H9 (cell line): ENCODE results near the gene CWC22. TPM values are rescaled to one million over a fixed set of nuclear protein-coding genes. Genes with fewer than 3 reads are reported as not detected.

Experiments used
- DNase-seq: peaks from one replicate; pipeline ENCODE4 v3.0.0-alpha.2; 2017
- H2AFZ ChIP-seq: one replicate; pipeline ENCODE4 v1.6.1; 2013; ENCODE audit warnings: mild to moderate bottlenecking, low read length, control low read depth, moderate library complexity
- H2AK5ac ChIP-seq: 2 replicates; pipeline ENCODE4 v1.6.1; 2013; ENCODE audit warnings: low read length, control low read depth, mixed read lengths; ENCODE audit not compliant: insufficient read length
- H2BK120ac ChIP-seq: one replicate; pipeline ENCODE4 v1.6.1; 2013; ENCODE audit warnings: low read depth, mild to moderate bottlenecking, low read length, control low read depth, inconsistent platforms; ENCODE audit not compliant: poor library complexity, severe bottlenecking
- H2BK12ac ChIP-seq: 2 replicates; pipeline ENCODE4 v1.6.1; 2013; ENCODE audit warnings: low read length, control low read depth, mixed read lengths, low read depth; ENCODE audit not compliant: insufficient read length
- H2BK15ac ChIP-seq: 2 replicates; pipeline ENCODE4 v1.6.1; 2013; ENCODE audit warnings: low read depth, low read length, control low read depth
- H2BK20ac ChIP-seq: one replicate; pipeline ENCODE4 v1.6.1; 2013; ENCODE audit warnings: low read depth, mild to moderate bottlenecking, low read length, control low read depth, inconsistent platforms; ENCODE audit not compliant: poor library complexity, severe bottlenecking
- H2BK5ac ChIP-seq: 2 replicates; pipeline ENCODE4 v1.6.1; 2013; ENCODE audit warnings: low read length, control low read depth, mixed read lengths; ENCODE audit not compliant: insufficient read length
- H3K14ac ChIP-seq: 2 replicates; pipeline ENCODE4 v1.6.1; 2013; ENCODE audit warnings: low read length, control low read depth; ENCODE audit not compliant: insufficient read depth
- H3K18ac ChIP-seq: 2 replicates; pipeline ENCODE4 v1.6.1; 2013; ENCODE audit warnings: low read depth, mild to moderate bottlenecking, mixed read lengths, low read length, control low read depth; ENCODE audit not compliant: insufficient read length
- H3K23ac ChIP-seq: 2 replicates; pipeline ENCODE4 v1.6.1; 2013; ENCODE audit warnings: low read length, control low read depth, mixed read lengths, low read depth; ENCODE audit not compliant: insufficient read length
- H3K23me2 ChIP-seq: 2 replicates; pipeline ENCODE4 v1.6.1; 2013; ENCODE audit warnings: low read depth, mild to moderate bottlenecking, mixed read lengths, low read length, control low read depth; ENCODE audit not compliant: insufficient read length, poor library complexity, severe bottlenecking
- H3K27ac ChIP-seq: 2 replicates; pipeline ENCODE4 v1.5.1; 2013; ENCODE audit warnings: low read length, control low read depth, mixed read lengths, low read depth; ENCODE audit not compliant: insufficient read length
- H3K27me3 ChIP-seq: 2 replicates; pipeline ENCODE4 v1.6.1; 2013; ENCODE audit warnings: low read length, control low read depth, inconsistent platforms; ENCODE audit not compliant: insufficient read depth
- H3K4ac ChIP-seq: 2 replicates; pipeline ENCODE4 v1.6.1; 2013; ENCODE audit warnings: low read depth, mild to moderate bottlenecking, control low read depth, inconsistent platforms, low read length, moderate library complexity
- H3K4me1 ChIP-seq: 2 replicates; pipeline ENCODE4 v1.6.1; 2013; ENCODE audit warnings: low read length, control low read depth, inconsistent platforms; ENCODE audit not compliant: insufficient read depth
- H3K4me2 ChIP-seq: 2 replicates; pipeline ENCODE4 v1.6.1; 2013; ENCODE audit warnings: low read length, control low read depth, mixed read lengths; ENCODE audit not compliant: insufficient read length, insufficient read depth
- H3K56ac ChIP-seq: 2 replicates; pipeline ENCODE4 v1.6.1; 2013; ENCODE audit warnings: low read depth, mild to moderate bottlenecking, mixed read lengths, low read length, control low read depth; ENCODE audit not compliant: insufficient read length
- H3K79me1 ChIP-seq: 2 replicates; pipeline ENCODE4 v1.6.1; 2013; ENCODE audit warnings: low read depth, mild to moderate bottlenecking, moderate library complexity, low read length, control low read depth, inconsistent platforms; ENCODE audit not compliant: insufficient read depth, poor library complexity, severe bottlenecking
- H3K79me2 ChIP-seq: 2 replicates; pipeline ENCODE4 v1.6.1; 2013; ENCODE audit warnings: low read length, control low read depth, inconsistent platforms; ENCODE audit not compliant: insufficient read depth
- H3K9ac ChIP-seq: 2 replicates; pipeline ENCODE4 v1.6.1; 2013; ENCODE audit warnings: low read length, control low read depth, mixed read lengths; ENCODE audit not compliant: insufficient read length; ENCODE audit errors: extremely low read depth
- H3K9me3 ChIP-seq: one replicate; pipeline ENCODE4 v1.6.1; 2013; ENCODE audit warnings: low read depth, low read length, inconsistent platforms; ENCODE audit not compliant: control insufficient read depth
- H3T11ph ChIP-seq: one replicate; pipeline ENCODE4 v1.6.1; 2013; ENCODE audit warnings: mild to moderate bottlenecking, low read length, control low read depth, inconsistent platforms
- H4K20me1 ChIP-seq: one replicate; pipeline ENCODE4 v1.6.1; 2013; ENCODE audit not compliant: control insufficient read depth, insufficient read length, insufficient read depth
- H4K5ac ChIP-seq: 2 replicates; pipeline ENCODE4 v1.6.1; 2013; ENCODE audit warnings: low read depth, mild to moderate bottlenecking, mixed read lengths, low read length, control low read depth; ENCODE audit not compliant: insufficient read length
- H4K8ac ChIP-seq: replicated peaks from 2 replicates; pipeline ENCODE4 v1.6.1; 2013; ENCODE audit warnings: low read length, control low read depth, mixed read lengths, low read depth; ENCODE audit not compliant: insufficient read length
- H4K91ac ChIP-seq: 2 replicates; pipeline ENCODE4 v1.6.1; 2013; ENCODE audit warnings: low read depth, mild to moderate bottlenecking, moderate library complexity, mixed read lengths, low read length, control low read depth; ENCODE audit not compliant: insufficient read length
- H3K27ac Mint-ChIP-seq, 3 experiments: 2 replicates in 2 of 3; 3 replicates in 1 of 3; pipeline ENCODE4 v1.8.0; 2020 to 2021; ENCODE audit warnings: mixed read lengths in 3 of 3, mild to moderate bottlenecking in 1 of 3, moderate library complexity in 1 of 3
- H3K27me3 Mint-ChIP-seq: 2 replicates; pipeline ENCODE4 v1.8.0; 2021; ENCODE audit warnings: low read depth, mild to moderate bottlenecking, moderate library complexity, mixed read lengths
- H3K36me3 Mint-ChIP-seq, 3 experiments: 2 replicates in 2 of 3; 3 replicates in 1 of 3; pipeline ENCODE4 v1.8.0; 2020 to 2021; ENCODE audit warnings: low read depth in 3 of 3, mixed read lengths in 3 of 3; ENCODE audit not compliant: insufficient read depth in 1 of 3
- H3K4me1 Mint-ChIP-seq, 2 experiments: 2 replicates each; pipeline ENCODE4 v1.8.0; 2020; ENCODE audit warnings: mixed read lengths in 2 of 2
- H3K4me3 Mint-ChIP-seq, 2 experiments: 2 replicates in 1 of 2; 3 replicates in 1 of 2; pipeline ENCODE4 v1.8.0; 2020 to 2021; ENCODE audit warnings: mild to moderate bottlenecking in 2 of 2, mixed read lengths in 2 of 2, moderate library complexity in 1 of 2
- H3K9me3 Mint-ChIP-seq, 2 experiments: 2 replicates in 1 of 2; 3 replicates in 1 of 2; pipeline ENCODE4 v1.8.0; 2020; ENCODE audit warnings: mild to moderate bottlenecking in 2 of 2, mixed read lengths in 2 of 2, moderate library complexity in 1 of 2
- total RNA-seq: library from RNA; stranded (reverse); gene quantifications from 2 replicates; pipeline ENCODE4 v1.2.1, GENCODE V29; 2021
- TF ChIP-seq, protein P1 (sequence below): fragments of 200-600 bp; sonication (generic); conservative IDR thresholded peaks from 3 replicates; pipeline ENCODE4 v1.8.0; 2021; ENCODE audit warnings: antibody characterized with exemption, mild to moderate bottlenecking

CWC22 gene
- total RNA-seq, 1 experiment from 2014 or later: 43.4 TPM

DNA sequence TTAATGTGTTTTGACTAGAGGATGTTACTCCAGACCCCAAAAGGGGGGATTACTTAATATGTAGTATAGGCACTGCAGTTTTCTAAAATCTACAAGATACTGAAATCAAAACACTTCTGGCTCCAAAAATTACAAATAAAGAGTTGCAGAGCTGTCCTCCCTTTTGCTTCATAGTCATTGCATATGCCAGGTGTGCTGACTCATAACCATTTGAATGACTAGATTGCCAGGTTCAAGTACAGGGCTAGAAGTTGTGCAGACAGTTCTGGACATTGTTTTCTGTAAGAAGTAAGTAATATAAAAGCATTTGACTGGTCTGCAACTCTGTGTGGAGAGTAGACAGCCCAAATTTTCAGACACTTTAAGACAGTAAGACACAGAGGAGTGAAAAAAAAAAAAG is 6.7 kb downstream of the CWC22 start:
- no peak overlapping the region for H3K23ac ChIP-seq
- no peak overlapping the region for H4K8ac ChIP-seq
- no peak overlapping the region for H2BK20ac ChIP-seq
- H2BK120ac ChIP-seq: no peak overlapping the region
- H4K91ac ChIP-seq: no peak overlapping the region
- H3K27me3 ChIP-seq: no peaks in the 10 kb centered on the region
- H3K27ac ChIP-seq: no peak overlapping the region
- H3T11ph ChIP-seq: no peak overlapping the region
- Mint-ChIP-seq H3K4me3 (no peak overlapping the region), H3K36me3 (peaks cover 0 to 16% (median 15%) of the 10 kb centered on the region in 3 experiments; a peak in 4 of 7 replicates), H3K27ac (peak overlapping the region in 1 of 3 experiments; percentile 67; a peak in 1 of 7 replicates), H3K4me1 (peaks cover 48 to 54% of the 10 kb centered on the region in 2 experiments), H3K27me3 (no peaks in the 10 kb centered on the region), H3K9me3 (no peaks in the 10 kb centered on the region)
- H4K5ac ChIP-seq: no peak overlapping the region
- no peak overlapping the region for H3K9ac ChIP-seq
- H3K14ac ChIP-seq: no peak overlapping the region
- H2BK5ac ChIP-seq: no peak overlapping the region
- H3K79me1 ChIP-seq: peaks cover 3% of the 10 kb centered on the region
- no peak overlapping the region for H3K4ac ChIP-seq
- H2AK5ac ChIP-seq: no peak overlapping the region
- H2BK15ac ChIP-seq: no peak overlapping the region
- no peak for DNase-seq
- no peak overlapping the region for H2BK12ac ChIP-seq
- H3K56ac ChIP-seq: no peak overlapping the region
- H3K9me3 ChIP-seq: no peaks in the 10 kb centered on the region
- no peak overlapping the region for H2AFZ ChIP-seq
- TF ChIP-seq, protein P1, sequence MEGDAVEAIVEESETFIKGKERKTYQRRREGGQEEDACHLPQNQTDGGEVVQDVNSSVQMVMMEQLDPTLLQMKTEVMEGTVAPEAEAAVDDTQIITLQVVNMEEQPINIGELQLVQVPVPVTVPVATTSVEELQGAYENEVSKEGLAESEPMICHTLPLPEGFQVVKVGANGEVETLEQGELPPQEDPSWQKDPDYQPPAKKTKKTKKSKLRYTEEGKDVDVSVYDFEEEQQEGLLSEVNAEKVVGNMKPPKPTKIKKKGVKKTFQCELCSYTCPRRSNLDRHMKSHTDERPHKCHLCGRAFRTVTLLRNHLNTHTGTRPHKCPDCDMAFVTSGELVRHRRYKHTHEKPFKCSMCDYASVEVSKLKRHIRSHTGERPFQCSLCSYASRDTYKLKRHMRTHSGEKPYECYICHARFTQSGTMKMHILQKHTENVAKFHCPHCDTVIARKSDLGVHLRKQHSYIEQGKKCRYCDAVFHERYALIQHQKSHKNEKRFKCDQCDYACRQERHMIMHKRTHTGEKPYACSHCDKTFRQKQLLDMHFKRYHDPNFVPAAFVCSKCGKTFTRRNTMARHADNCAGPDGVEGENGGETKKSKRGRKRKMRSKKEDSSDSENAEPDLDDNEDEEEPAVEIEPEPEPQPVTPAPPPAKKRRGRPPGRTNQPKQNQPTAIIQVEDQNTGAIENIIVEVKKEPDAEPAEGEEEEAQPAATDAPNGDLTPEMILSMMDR: no peak
- H3K23me2 ChIP-seq: no peaks in the 10 kb centered on the region
- no peaks in the 10 kb centered on the region; the same call in 1 of the 2 replicates for H3K4me1 ChIP-seq
- H3K79me2 ChIP-seq: peaks cover 21% of the 10 kb centered on the region; the same call in 1 of the 2 replicates
- H4K20me1 ChIP-seq: no peaks in the 10 kb centered on the region
- no peak overlapping the region for H3K18ac ChIP-seq
- H3K4me2 ChIP-seq: no peak overlapping the region
